GM23338 (cell line): ENCODE results near the gene SYPL2. TPM values are rescaled to one million over a fixed set of nuclear protein-coding genes. Genes with fewer than 3 reads are reported as not detected.

ENCODE experiments used
- ATAC-seq: fragments of 200-7000 bp; cut with Tn5 transposase; 3 replicates; pipeline ENCODE4 v1.9.1; 2020
- DNase-seq: peaks from one replicate; pipeline ENCODE4 v3.0.0-alpha.2; 2015; ENCODE audit warnings: low spot score
- H2AFZ ChIP-seq: fragments of 200-600 bp; sonication (generic); 2 replicates; pipeline ENCODE4 v1.8.0; 2016; ENCODE audit warnings: antibody characterized with exemption, mild to moderate bottlenecking, moderate library complexity
- H3F3A ChIP-seq: fragments of 200-600 bp; sonication (generic); replicated peaks from 2 replicates; pipeline ENCODE4 v1.8.0; 2017; ENCODE audit warnings: antibody characterized with exemption, mixed run types, low read depth
- H3K27ac ChIP-seq: fragments of 200-600 bp; sonication (generic); 2 replicates; pipeline ENCODE4 v1.6.1; 2016; ENCODE audit warnings: low read depth
- H3K27me3 ChIP-seq: fragments of 200-600 bp; sonication (generic); 2 replicates; pipeline ENCODE4 v1.8.0; 2016; ENCODE audit warnings: mild to moderate bottlenecking, mixed run types, moderate library complexity; ENCODE audit not compliant: insufficient read depth
- H3K36me3 ChIP-seq: fragments of 200-600 bp; sonication (generic); 2 replicates; pipeline ENCODE4 v1.8.0; 2016; ENCODE audit warnings: mild to moderate bottlenecking; ENCODE audit not compliant: insufficient read depth
- H3K4me1 ChIP-seq: fragments of 200-600 bp; sonication (generic); 2 replicates; pipeline ENCODE4 v1.8.0; 2016; ENCODE audit warnings: mild to moderate bottlenecking, moderate library complexity; ENCODE audit not compliant: insufficient read depth
- H3K4me2 ChIP-seq: fragments of 200-600 bp; sonication (generic); 2 replicates; pipeline ENCODE4 v1.7.1; 2017; ENCODE audit warnings: mixed run types
- H3K4me3 ChIP-seq: fragments of 200-600 bp; sonication (generic); 2 replicates; pipeline ENCODE4 v1.6.1; 2016; ENCODE audit warnings: mixed run types
- H3K79me2 ChIP-seq: fragments of 200-600 bp; sonication (generic); replicated peaks from 2 replicates; pipeline ENCODE4 v1.8.0; 2017; ENCODE audit warnings: mild to moderate bottlenecking; ENCODE audit not compliant: insufficient read depth
- H3K9me2 ChIP-seq: fragments of 200-600 bp; sonication (generic); 2 replicates; pipeline ENCODE4 v1.8.0; 2017; ENCODE audit not compliant: insufficient read depth
- H4K20me1 ChIP-seq: fragments of 200-600 bp; sonication (generic); replicated peaks from 2 replicates; pipeline ENCODE4 v1.8.0; 2017; ENCODE audit warnings: mild to moderate bottlenecking; ENCODE audit not compliant: insufficient read depth
- H3K27ac Mint-ChIP-seq: 2 replicates; pipeline ENCODE4 v1.8.0; 2020; ENCODE audit warnings: inconsistent platforms, mild to moderate bottlenecking, moderate library complexity, mixed read lengths
- H3K27me3 Mint-ChIP-seq: 3 replicates; pipeline ENCODE4 v1.8.0; 2022; ENCODE audit warnings: low read depth, mild to moderate bottlenecking, moderate library complexity, mixed read lengths, inconsistent platforms; ENCODE audit not compliant: insufficient read depth, poor library complexity
- H3K36me3 Mint-ChIP-seq: 3 replicates; pipeline ENCODE4 v1.8.0; 2021; ENCODE audit warnings: low read depth, mild to moderate bottlenecking, inconsistent platforms, moderate library complexity, mixed read lengths
- H3K4me1 Mint-ChIP-seq: 3 replicates; pipeline ENCODE4 v1.8.0; 2020; ENCODE audit warnings: mild to moderate bottlenecking, inconsistent platforms, mixed read lengths
- H3K4me3 Mint-ChIP-seq: 3 replicates; pipeline ENCODE4 v1.8.0; 2021; ENCODE audit warnings: moderate library complexity, mild to moderate bottlenecking, inconsistent platforms, mixed read lengths
- H3K9me3 Mint-ChIP-seq: 3 replicates; pipeline ENCODE4 v1.8.0; 2020; ENCODE audit warnings: moderate library complexity, mild to moderate bottlenecking, inconsistent platforms, mixed read lengths
- CREB1 ChIP-seq: fragments of 250-450 bp; sonication (Bioruptor Pico); IDR thresholded peaks from 2 replicates; pipeline ENCODE4 v1.5.0; 2020; ENCODE audit warnings: low read depth, mild to moderate bottlenecking, moderate library complexity
- EZH2 ChIP-seq: fragments of 200-600 bp; sonication (generic); IDR thresholded peaks from one replicate; pipeline ENCODE4 v1.8.0; 2017; ENCODE audit warnings: antibody characterized with exemption, mild to moderate bottlenecking, low read depth; ENCODE audit not compliant: unreplicated experiment
- JUNB ChIP-seq: IDR thresholded peaks from one replicate; pipeline ENCODE4 v1.6.1; 2016; ENCODE audit warnings: antibody characterized with exemption; ENCODE audit not compliant: unreplicated experiment
- NANOG ChIP-seq: IDR thresholded peaks from 2 replicates; pipeline ENCODE4 v1.6.1; 2016; ENCODE audit warnings: antibody characterized with exemption, borderline replicate concordance
- ZNF331 ChIP-seq: fragments of 250-450 bp; sonication (Bioruptor Pico); IDR thresholded peaks from 2 replicates; pipeline ENCODE4 v1.5.0; 2020; ENCODE audit warnings: low read depth, mild to moderate bottlenecking, moderate library complexity
- polyA plus RNA-seq: library from polyadenylated mRNA; unstranded; fragments of >200 nt; fragmentation: Nextera tagmentation; extraction: Ambion mirVana; gene quantifications from 2 replicates; pipeline ENCODE4 v1.2.1, GENCODE V29; 2016
- total RNA-seq: library from RNA; depleted of rRNA; stranded (reverse); fragments of >200 nt; shearing (Covaris generic); gene quantifications from 2 replicates; pipeline ENCODE4 v1.2.3, GENCODE V29; 2014
- TF ChIP-seq, protein P1 (sequence below), 2 experiments: fragments of 200-600 bp in 1 of 2; sonication (generic) in 1 of 2; conservative IDR thresholded peaks; 2 replicates each; pipeline versions ENCODE4 v1.5.1 to v1.6.1; 2016 to 2017; ENCODE audit warnings: antibody characterized with exemption in 2 of 2, low read depth in 2 of 2, mild to moderate bottlenecking in 2 of 2, moderate library complexity in 1 of 2
- TF ChIP-seq, protein P2 (sequence below): IDR thresholded peaks from 2 replicates; pipeline ENCODE4 v1.6.1; 2016; ENCODE audit warnings: antibody characterized with exemption
- TF ChIP-seq, protein P3 (sequence below): IDR thresholded peaks from one replicate; pipeline ENCODE4 v1.6.1; 2018; ENCODE audit warnings: antibody characterized with exemption; ENCODE audit not compliant: unreplicated experiment
- TF ChIP-seq, protein P4 (sequence below): fragments of 250-450 bp; sonication (Bioruptor Pico); IDR thresholded peaks from 2 replicates; pipeline ENCODE4 v1.5.0; 2020; ENCODE audit warnings: mild to moderate bottlenecking, moderate library complexity

SYPL2 gene
- total and polyA plus RNA-seq, 2 experiments from 2014 or later = 0.40 to 0.49 TPM

DNA sequence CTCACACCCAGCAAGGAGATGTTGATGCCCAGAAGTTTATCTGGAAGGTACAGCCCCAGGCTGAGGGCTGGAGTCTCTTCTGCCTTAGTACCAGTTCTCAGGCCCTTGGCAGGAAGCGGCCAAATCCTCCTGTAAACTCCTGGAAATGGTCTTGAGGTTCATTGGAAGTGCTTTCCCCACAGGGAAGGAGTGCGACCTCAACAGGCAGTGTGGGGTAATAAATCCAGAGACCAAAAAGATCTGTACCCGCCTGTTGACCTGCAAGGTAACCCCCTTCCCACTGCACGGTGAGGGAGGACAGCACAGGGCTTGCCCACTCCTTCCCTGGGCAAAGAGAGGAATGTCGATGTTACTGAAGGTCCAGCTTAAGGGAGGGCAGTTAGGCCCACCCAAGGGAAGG, 21.9 kb downstream of the SYPL2 start:
- no peaks in the 10 kb centered on the region for H3K27me3 ChIP-seq
- no peaks in the 10 kb centered on the region for H3K36me3 ChIP-seq
- Mint-ChIP-seq H3K4me1 (peaks cover 17% of the 10 kb centered on the region), H3K9me3 (no peaks in the 10 kb centered on the region; the same call in 2 of the 3 replicates), H3K36me3 (peaks cover 22% of the 10 kb centered on the region; the same call in 2 of the 3 replicates), H3K4me3 (no peak overlapping the region), H3K27me3 (peaks cover 11% of the 10 kb centered on the region), H3K27ac (0 out of 2 replicates have a peak overlapping the region, but pooled peaks have one; percentile 44)
- H3K4me2 ChIP-seq = no peak overlapping the region
- peaks cover 8% of the 10 kb centered on the region; the same call in 1 of the 2 replicates for H3F3A ChIP-seq
- H3K79me2 ChIP-seq = no peaks in the 10 kb centered on the region
- no peak overlapping the region for H3K27ac ChIP-seq
- no peak for TF ChIP-seq EZH2
- TF ChIP-seq, protein P1, sequence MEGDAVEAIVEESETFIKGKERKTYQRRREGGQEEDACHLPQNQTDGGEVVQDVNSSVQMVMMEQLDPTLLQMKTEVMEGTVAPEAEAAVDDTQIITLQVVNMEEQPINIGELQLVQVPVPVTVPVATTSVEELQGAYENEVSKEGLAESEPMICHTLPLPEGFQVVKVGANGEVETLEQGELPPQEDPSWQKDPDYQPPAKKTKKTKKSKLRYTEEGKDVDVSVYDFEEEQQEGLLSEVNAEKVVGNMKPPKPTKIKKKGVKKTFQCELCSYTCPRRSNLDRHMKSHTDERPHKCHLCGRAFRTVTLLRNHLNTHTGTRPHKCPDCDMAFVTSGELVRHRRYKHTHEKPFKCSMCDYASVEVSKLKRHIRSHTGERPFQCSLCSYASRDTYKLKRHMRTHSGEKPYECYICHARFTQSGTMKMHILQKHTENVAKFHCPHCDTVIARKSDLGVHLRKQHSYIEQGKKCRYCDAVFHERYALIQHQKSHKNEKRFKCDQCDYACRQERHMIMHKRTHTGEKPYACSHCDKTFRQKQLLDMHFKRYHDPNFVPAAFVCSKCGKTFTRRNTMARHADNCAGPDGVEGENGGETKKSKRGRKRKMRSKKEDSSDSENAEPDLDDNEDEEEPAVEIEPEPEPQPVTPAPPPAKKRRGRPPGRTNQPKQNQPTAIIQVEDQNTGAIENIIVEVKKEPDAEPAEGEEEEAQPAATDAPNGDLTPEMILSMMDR (conservative IDR thresholded peaks at IDR 0.05; ENCODE audit: low read depth in 2 of 2) = peak; percentile 47 to 69
- H4K20me1 ChIP-seq = no peaks in the 10 kb centered on the region
- ATAC-seq (no peak), DNase-seq (peak; percentile 58)
- no peak overlapping the region for H3K4me3 ChIP-seq
- H2AFZ ChIP-seq = no peak overlapping the region
- H3K9me2 ChIP-seq = no peaks in the 10 kb centered on the region
- peaks cover 15% of the 10 kb centered on the region for H3K4me1 ChIP-seq

GRCh38 chr1:109488696-109489095, 22.4 kb downstream of the SYPL2 start:
- H4K20me1 ChIP-seq = no peaks in the 10 kb centered on the region
- Mint-ChIP-seq H3K27ac (no peak overlapping the region), H3K27me3 (peaks cover 7% of the 10 kb centered on the region), H3K9me3 (no peaks in the 10 kb centered on the region; the same call in 2 of the 3 replicates), H3K4me3 (no peak overlapping the region), H3K4me1 (peaks cover 17% of the 10 kb centered on the region), H3K36me3 (peaks cover 22% of the 10 kb centered on the region; the same call in 2 of the 3 replicates)
- H2AFZ ChIP-seq = no peak overlapping the region
- no peak overlapping the region for H3K4me2 ChIP-seq
- H3K36me3 ChIP-seq = no peaks in the 10 kb centered on the region
- ATAC-seq (no peak), DNase-seq (no peak)
- no peaks in the 10 kb centered on the region for H3K27me3 ChIP-seq
- H3K9me2 ChIP-seq = no peaks in the 10 kb centered on the region
- H3K4me1 ChIP-seq = peaks cover 15% of the 10 kb centered on the region
- H3K4me3 ChIP-seq = no peak overlapping the region
- no peak overlapping the region for H3K27ac ChIP-seq
- H3K79me2 ChIP-seq = no peaks in the 10 kb centered on the region
- peaks cover 8% of the 10 kb centered on the region; the same call in 1 of the 2 replicates for H3F3A ChIP-seq
- TF ChIP-seq, protein P2, sequence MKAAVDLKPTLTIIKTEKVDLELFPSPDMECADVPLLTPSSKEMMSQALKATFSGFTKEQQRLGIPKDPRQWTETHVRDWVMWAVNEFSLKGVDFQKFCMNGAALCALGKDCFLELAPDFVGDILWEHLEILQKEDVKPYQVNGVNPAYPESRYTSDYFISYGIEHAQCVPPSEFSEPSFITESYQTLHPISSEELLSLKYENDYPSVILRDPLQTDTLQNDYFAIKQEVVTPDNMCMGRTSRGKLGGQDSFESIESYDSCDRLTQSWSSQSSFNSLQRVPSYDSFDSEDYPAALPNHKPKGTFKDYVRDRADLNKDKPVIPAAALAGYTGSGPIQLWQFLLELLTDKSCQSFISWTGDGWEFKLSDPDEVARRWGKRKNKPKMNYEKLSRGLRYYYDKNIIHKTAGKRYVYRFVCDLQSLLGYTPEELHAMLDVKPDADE = no peak
- TF ChIP-seq JUNB = no peak
- TF ChIP-seq CREB1 (CRISPR knock-in tag) = no peak
- TF ChIP-seq NANOG = no peak
- TF ChIP-seq ZNF331 = no peak
- TF ChIP-seq, protein P3, sequence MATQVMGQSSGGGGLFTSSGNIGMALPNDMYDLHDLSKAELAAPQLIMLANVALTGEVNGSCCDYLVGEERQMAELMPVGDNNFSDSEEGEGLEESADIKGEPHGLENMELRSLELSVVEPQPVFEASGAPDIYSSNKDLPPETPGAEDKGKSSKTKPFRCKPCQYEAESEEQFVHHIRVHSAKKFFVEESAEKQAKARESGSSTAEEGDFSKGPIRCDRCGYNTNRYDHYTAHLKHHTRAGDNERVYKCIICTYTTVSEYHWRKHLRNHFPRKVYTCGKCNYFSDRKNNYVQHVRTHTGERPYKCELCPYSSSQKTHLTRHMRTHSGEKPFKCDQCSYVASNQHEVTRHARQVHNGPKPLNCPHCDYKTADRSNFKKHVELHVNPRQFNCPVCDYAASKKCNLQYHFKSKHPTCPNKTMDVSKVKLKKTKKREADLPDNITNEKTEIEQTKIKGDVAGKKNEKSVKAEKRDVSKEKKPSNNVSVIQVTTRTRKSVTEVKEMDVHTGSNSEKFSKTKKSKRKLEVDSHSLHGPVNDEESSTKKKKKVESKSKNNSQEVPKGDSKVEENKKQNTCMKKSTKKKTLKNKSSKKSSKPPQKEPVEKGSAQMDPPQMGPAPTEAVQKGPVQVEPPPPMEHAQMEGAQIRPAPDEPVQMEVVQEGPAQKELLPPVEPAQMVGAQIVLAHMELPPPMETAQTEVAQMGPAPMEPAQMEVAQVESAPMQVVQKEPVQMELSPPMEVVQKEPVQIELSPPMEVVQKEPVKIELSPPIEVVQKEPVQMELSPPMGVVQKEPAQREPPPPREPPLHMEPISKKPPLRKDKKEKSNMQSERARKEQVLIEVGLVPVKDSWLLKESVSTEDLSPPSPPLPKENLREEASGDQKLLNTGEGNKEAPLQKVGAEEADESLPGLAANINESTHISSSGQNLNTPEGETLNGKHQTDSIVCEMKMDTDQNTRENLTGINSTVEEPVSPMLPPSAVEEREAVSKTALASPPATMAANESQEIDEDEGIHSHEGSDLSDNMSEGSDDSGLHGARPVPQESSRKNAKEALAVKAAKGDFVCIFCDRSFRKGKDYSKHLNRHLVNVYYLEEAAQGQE = no peak
- TF ChIP-seq, protein P4, sequence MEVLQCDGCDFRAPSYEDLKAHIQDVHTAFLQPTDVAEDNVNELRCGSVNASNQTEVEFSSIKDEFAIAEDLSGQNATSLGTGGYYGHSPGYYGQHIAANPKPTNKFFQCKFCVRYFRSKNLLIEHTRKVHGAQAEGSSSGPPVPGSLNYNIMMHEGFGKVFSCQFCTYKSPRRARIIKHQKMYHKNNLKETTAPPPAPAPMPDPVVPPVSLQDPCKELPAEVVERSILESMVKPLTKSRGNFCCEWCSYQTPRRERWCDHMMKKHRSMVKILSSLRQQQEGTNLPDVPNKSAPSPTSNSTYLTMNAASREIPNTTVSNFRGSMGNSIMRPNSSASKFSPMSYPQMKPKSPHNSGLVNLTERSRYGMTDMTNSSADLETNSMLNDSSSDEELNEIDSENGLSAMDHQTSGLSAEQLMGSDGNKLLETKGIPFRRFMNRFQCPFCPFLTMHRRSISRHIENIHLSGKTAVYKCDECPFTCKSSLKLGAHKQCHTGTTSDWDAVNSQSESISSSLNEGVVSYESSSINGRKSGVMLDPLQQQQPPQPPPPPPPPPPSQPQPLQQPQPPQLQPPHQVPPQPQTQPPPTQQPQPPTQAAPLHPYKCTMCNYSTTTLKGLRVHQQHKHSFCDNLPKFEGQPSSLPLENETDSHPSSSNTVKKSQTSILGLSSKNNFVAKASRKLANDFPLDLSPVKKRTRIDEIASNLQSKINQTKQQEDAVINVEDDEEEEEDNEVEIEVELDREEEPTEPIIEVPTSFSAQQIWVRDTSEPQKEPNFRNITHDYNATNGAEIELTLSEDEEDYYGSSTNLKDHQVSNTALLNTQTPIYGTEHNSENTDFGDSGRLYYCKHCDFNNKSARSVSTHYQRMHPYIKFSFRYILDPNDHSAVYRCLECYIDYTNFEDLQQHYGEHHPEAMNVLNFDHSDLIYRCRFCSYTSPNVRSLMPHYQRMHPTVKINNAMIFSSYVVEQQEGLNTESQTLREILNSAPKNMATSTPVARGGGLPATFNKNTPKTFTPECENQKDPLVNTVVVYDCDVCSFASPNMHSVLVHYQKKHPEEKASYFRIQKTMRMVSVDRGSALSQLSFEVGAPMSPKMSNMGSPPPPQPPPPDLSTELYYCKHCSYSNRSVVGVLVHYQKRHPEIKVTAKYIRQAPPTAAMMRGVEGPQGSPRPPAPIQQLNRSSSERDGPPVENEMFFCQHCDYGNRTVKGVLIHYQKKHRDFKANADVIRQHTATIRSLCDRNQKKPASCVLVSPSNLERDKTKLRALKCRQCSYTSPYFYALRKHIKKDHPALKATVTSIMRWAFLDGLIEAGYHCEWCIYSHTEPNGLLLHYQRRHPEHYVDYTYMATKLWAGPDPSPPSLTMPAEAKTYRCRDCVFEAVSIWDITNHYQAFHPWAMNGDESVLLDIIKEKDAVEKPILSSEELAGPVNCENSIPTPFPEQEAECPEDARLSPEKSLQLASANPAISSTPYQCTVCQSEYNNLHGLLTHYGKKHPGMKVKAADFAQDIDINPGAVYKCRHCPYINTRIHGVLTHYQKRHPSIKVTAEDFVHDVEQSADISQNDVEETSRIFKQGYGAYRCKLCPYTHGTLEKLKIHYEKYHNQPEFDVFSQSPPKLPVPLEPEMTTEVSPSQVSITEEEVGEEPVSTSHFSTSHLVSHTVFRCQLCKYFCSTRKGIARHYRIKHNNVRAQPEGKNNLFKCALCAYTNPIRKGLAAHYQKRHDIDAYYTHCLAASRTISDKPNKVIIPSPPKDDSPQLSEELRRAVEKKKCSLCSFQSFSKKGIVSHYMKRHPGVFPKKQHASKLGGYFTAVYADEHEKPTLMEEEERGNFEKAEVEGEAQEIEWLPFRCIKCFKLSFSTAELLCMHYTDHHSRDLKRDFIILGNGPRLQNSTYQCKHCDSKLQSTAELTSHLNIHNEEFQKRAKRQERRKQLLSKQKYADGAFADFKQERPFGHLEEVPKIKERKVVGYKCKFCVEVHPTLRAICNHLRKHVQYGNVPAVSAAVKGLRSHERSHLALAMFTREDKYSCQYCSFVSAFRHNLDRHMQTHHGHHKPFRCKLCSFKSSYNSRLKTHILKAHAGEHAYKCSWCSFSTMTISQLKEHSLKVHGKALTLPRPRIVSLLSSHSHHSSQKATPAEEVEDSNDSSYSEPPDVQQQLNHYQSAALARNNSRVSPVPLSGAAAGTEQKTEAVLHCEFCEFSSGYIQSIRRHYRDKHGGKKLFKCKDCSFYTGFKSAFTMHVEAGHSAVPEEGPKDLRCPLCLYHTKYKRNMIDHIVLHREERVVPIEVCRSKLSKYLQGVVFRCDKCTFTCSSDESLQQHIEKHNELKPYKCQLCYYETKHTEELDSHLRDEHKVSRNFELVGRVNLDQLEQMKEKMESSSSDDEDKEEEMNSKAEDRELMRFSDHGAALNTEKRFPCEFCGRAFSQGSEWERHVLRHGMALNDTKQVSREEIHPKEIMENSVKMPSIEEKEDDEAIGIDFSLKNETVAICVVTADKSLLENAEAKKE = no peak
